Stimulated activated CD4-positive, alpha-beta T cell treated with anti-CD3 and anti-CD28 coated beads, Interleukin-15, amount 100 ng/mL, for 24 hours (primary cell): ENCODE data around the gene ARHGAP1.

Source experiments
- DNase-seq: peaks from one replicate; pipeline ENCODE4 v3.0.0-alpha.2; 2020

ARHGAP1 gene

GRCh38 chr11:46700241-46701077 lies at the start of gene ARHGAP1, which contains the start of gene ZNF408:
Gene ARHGAP1, minus strand, starts transcription at chr11:46700619. Its CDS starts 4,512 bp downstream, at chr11:46696107.
Gene ZNF408, plus strand, starts transcription at chr11:46701031. Its CDS starts 17 bp downstream, at chr11:46701048.
- peak; percentile 100 for DNase-seq

- DNase-seq = no peak
These were observed 46.7 kb upstream of the ARHGAP1 start for GRCh38 chr11:46747150-46747549.

GRCh38 chr11:46745995-46746394 lies 45.6 kb upstream of the ARHGAP1 start:
- DNase-seq = no peak

GRCh38 chr11:46745328-46745727 lies 44.9 kb upstream of the ARHGAP1 start:
- no peak for DNase-seq

GRCh38 chr11:46743693-46744339 lies 43.4 kb upstream of the ARHGAP1 start:
- DNase-seq = no peak

GRCh38 chr11:46743043-46743442 lies 42.6 kb upstream of the ARHGAP1 start:
- no peak for DNase-seq

- DNase-seq = no peak
These were observed 41.4 kb upstream of the ARHGAP1 start for GRCh38 chr11:46741600-46742484.

GRCh38 chr11:46738887-46739286 lies 38.5 kb upstream of the ARHGAP1 start:
- no peak for DNase-seq

GRCh38 chr11:46737699-46738098 lies 37.3 kb upstream of the ARHGAP1 start:
- DNase-seq = no peak

GRCh38 chr11:46736615-46737014 lies 36.2 kb upstream of the ARHGAP1 start:
- DNase-seq = no peak

GRCh38 chr11:46736146-46736545 lies 35.7 kb upstream of the ARHGAP1 start:
- no peak for DNase-seq

- no peak for DNase-seq
These were observed 32.8 kb upstream of the ARHGAP1 start for GRCh38 chr11:46733234-46733633.

- no peak for DNase-seq
These were observed 31.1 kb upstream of the ARHGAP1 start for GRCh38 chr11:46731545-46731944.

GRCh38 chr11:46729110-46730027 lies 28.9 kb upstream of the ARHGAP1 start:
- DNase-seq = no peak

GRCh38 chr11:46728659-46729040 lies 28.2 kb upstream of the ARHGAP1 start:
- no peak for DNase-seq

- no peak for DNase-seq
These were observed 27.7 kb upstream of the ARHGAP1 start for GRCh38 chr11:46727952-46728658.

- no peak for DNase-seq
These were observed 25.9 kb upstream of the ARHGAP1 start for GRCh38 chr11:46726206-46726862.

- DNase-seq = no peak
These were observed 25.2 kb upstream of the ARHGAP1 start for GRCh38 chr11:46725338-46726205.

GRCh38 chr11:46724088-46724487 lies 23.7 kb upstream of the ARHGAP1 start:
- DNase-seq = no peak

- no peak for DNase-seq
These were observed 22.9 kb upstream of the ARHGAP1 start for GRCh38 chr11:46723359-46723680.
